Natural killer cell treated with Interleukin-12 subunit alpha and Interleukin-12 subunit beta and Interleukin-15 and Interleukin-18, amount 100 ng/mL, for 72 hours (primary cell): ENCODE measurements around the gene E2F6. TPM values are rescaled to one million over a fixed set of nuclear protein-coding genes. Genes with fewer than 3 reads are reported as not detected.
A peak's percentile ranks its signal among the peaks of the same experiment; 100 is the strongest.

ENCODE experiments used
- ATAC-seq, 2 donors: fragments of 150-1000 bp; cut with Tn5 transposase in 1 of 2; sonication (Bioruptor Pico), chemical (Tn5 transposase) in 1 of 2; 2 replicates each; pipeline ENCODE4 v1.10.0; 2021
- DNase-seq: peaks from one replicate; pipeline ENCODE4 v3.0.0; 2022; ENCODE audit warnings: low spot score
- H3K27ac Mint-ChIP-seq, 2 donors: 1 replicate in 1 of 2; 2 replicates in 1 of 2; pipeline ENCODE4 v1.8.0; 2022; ENCODE audit warnings: mixed read lengths in 2 of 2, mild to moderate bottlenecking in 1 of 2, moderate library complexity in 1 of 2
- H3K27me3 Mint-ChIP-seq, 2 donors: 1 replicate in 1 of 2; 2 replicates in 1 of 2; pipeline ENCODE4 v1.8.0; 2022; ENCODE audit warnings: mixed read lengths in 2 of 2
- H3K36me3 Mint-ChIP-seq: one replicate; pipeline ENCODE4 v1.8.0; 2022; ENCODE audit warnings: mixed read lengths
- H3K4me1 Mint-ChIP-seq, 2 donors: 1 replicate in 1 of 2; 2 replicates in 1 of 2; pipeline ENCODE4 v1.8.0; 2022; ENCODE audit warnings: low read depth in 2 of 2, mixed read lengths in 2 of 2, mild to moderate bottlenecking in 1 of 2
- H3K4me3 Mint-ChIP-seq: one replicate; pipeline ENCODE4 v1.8.0; 2022; ENCODE audit warnings: mixed read lengths
- H3K9me3 Mint-ChIP-seq: 2 replicates; pipeline ENCODE4 v1.8.0; 2022; ENCODE audit warnings: mixed read lengths
- total RNA-seq, 2 donors: library from RNA; stranded (reverse); gene quantifications; one replicate each; pipeline ENCODE4 v1.2.3, GENCODE V29; 2022

E2F6 gene
- total RNA-seq, 2 donors from 2014 or later = 10.8 to 11.6 TPM

DNA sequence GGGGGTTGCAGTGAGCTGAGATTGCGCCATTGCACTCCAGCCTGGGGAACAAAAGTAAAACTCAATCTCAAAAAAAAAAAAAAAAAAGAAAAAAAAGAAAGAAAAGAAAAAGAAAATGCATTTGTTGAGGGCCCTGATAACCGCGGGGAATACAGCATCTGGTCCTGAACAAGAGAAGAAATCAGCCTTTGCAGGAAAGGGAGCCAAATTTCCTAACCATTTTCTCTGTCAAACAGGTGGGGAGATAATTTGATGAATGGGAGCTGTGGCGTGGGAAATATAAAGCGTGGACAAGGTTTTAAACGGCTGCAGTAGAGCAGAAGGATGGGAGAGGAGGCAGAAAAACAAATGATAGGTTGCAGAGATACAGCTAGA lies 864 bp downstream of the E2F6 start:
- H3K4me1 Mint-ChIP-seq = peaks cover 34 to 38% of the 10 kb centered on the region in 2 donors

GRCh38 chr2:11459816-11460215 lies 6.1 kb downstream of the E2F6 start:
- Mint-ChIP-seq H3K27me3 (no peaks in the 10 kb centered on the region), H3K4me1 (peaks cover 30 to 38% of the 10 kb centered on the region in 2 donors), H3K36me3 (no peaks in the 10 kb centered on the region), H3K4me3 (no peak overlapping the region), H3K27ac (no peak overlapping the region), H3K9me3 (no peaks in the 10 kb centered on the region)
- ATAC-seq (no peak), DNase-seq (no peak)

More for the DNA sequence above, 864 bp downstream of the E2F6 start:
- DNase-seq (no peak), ATAC-seq (no peak)
- Mint-ChIP-seq H3K27ac (peak overlapping the region; percentile 84 to 98), H3K9me3 (no peaks in the 10 kb centered on the region), H3K27me3 (no peaks in the 10 kb centered on the region), H3K36me3 (peaks cover 4% of the 10 kb centered on the region), H3K4me3 (peak overlapping the region; percentile 96)

- ATAC-seq (no peak), DNase-seq (no peak)
- Mint-ChIP-seq H3K27me3 (no peaks in the 10 kb centered on the region), H3K27ac (no peak overlapping the region), H3K4me1 (peaks cover 19 to 27% of the 10 kb centered on the region in 2 donors), H3K4me3 (no peak overlapping the region), H3K36me3 (no peaks in the 10 kb centered on the region), H3K9me3 (no peaks in the 10 kb centered on the region)
Measured at GRCh38 chr2:11458753-11459152, 7.2 kb downstream of the E2F6 start.

DNA sequence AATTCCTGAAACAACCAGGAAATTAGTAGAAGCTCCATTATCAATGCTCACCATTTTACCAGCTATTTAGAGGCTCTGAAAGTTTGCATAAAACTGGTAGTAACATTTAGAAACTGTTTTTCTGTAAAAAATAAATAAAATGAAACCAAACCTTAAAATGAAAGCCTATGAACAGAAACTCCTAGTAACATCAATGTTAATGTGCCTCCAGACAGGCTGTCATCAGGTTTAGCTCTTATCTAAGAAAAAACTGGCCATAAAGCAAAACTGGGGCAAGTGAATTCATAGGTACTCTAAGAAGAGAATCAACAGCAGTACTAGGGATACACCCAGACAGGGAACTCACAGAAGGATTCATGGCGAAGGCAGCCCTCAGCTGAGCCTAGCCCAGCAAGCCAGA lies 8.0 kb downstream of the E2F6 start:
- Mint-ChIP-seq H3K4me3 (no peak overlapping the region), H3K36me3 (peaks cover 5% of the 10 kb centered on the region), H3K27ac (no peak overlapping the region), H3K9me3 (no peaks in the 10 kb centered on the region), H3K4me1 (peaks cover 19 to 23% of the 10 kb centered on the region in 2 donors), H3K27me3 (no peaks in the 10 kb centered on the region)
- no peak for ATAC-seq
- DNase-seq = no peak

DNA sequence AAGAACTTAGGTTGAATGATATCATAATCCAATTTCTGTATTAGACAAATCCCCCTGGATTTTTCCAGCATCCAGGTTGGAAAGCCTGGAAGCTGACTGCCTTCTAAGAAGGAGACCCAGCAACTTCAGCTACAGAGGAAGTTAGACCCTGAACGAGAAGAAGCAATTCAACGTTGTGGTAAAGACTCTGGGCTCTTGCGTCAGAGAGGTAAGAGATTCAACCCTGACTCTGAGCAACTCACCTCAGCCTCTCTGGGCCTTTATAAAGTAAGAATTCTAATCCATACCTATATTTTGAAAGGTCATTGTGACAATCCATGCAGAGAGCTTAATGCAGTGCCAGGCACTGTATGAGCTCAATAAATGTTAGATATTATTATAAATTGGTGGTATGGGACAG lies 9.7 kb downstream of the E2F6 start:
- Mint-ChIP-seq H3K27me3 (no peaks in the 10 kb centered on the region), H3K9me3 (no peaks in the 10 kb centered on the region), H3K36me3 (peaks cover 8% of the 10 kb centered on the region), H3K4me1 (peaks cover 19 to 23% of the 10 kb centered on the region in 2 donors), H3K4me3 (no peak overlapping the region), H3K27ac (no peak overlapping the region)
- ATAC-seq (no peak), DNase-seq (no peak)

DNA sequence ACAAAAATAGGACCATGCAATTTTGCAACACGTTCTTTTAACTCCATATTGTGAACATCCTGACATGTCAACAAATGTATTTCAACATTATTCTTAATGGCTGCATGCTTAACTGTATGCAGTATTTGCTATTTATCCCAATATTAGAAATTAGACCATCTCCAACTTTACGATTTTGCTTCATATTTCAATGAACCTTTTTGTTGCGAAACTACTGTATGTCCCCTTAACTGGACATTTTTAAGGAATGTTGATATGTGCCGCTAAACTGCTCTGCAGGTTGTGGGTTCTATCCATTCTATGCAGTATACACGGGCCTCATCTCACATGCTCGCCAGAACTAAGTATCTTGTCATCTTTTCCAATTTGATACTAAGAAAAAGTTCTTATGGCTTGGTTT lies 11.1 kb downstream of the E2F6 start:
- ATAC-seq (no peak), DNase-seq (no peak)
- no peak overlapping the region for H3K27ac Mint-ChIP-seq
- peaks cover 14 to 18% of the 10 kb centered on the region in 2 donors for H3K4me1 Mint-ChIP-seq
- H3K27me3 Mint-ChIP-seq = no peaks in the 10 kb centered on the region
- H3K9me3 Mint-ChIP-seq = no peaks in the 10 kb centered on the region
- no peak overlapping the region for H3K4me3 Mint-ChIP-seq
- peaks cover 10% of the 10 kb centered on the region for H3K36me3 Mint-ChIP-seq

DNA sequence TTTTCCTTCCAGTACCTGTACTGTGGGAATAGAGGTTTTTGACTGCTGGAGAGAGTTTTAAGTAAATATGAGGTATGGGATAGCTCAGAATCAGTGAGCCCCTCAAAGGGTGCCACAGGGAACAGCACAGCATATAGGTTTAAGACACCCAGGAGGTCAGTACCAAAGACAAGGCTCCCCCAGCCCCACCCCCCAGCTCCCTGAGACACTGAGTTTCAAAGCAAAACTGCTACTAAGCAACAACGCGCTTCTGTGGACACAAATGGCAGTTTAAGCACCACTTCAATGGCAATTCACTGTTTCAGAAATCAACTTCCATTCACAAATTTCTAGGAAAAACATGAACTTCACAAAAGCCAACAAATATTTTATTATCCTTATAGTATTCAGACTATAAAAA lies 15.2 kb downstream of the E2F6 start:
- Mint-ChIP-seq H3K4me3 (no peak overlapping the region), H3K4me1 (peaks cover 3% of the 10 kb centered on the region in 2 donors), H3K27ac (no peak overlapping the region), H3K36me3 (peaks cover 14% of the 10 kb centered on the region), H3K9me3 (no peaks in the 10 kb centered on the region), H3K27me3 (no peaks in the 10 kb centered on the region)
- no peak for DNase-seq
- no peak for ATAC-seq

DNA sequence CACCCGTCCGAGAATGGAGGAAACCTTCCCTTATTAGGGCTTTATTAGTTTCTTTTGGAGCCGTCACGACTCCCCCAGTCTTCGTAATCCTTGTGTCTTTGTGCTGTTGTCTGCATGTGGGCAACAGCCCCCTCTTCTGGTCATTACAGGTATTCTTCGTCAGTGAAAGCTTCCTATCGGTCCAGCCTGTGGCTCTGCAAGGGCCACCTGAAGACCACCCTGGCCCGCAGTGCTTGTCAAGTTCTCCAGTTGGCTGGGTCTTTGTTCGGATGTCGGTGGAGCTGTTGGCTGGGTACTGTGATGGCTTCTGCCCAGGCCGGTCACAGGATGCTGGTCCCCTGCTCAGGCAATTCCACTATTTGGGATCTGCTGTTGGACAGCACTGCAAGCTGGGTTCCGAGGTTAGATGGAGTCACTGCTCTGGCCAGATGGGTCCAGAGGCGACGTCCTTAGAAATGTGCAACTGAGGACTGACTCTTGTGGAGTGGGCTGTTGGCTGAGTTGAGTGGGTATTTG lies 19.2 kb downstream of the E2F6 start:
- DNase-seq (no peak), ATAC-seq (no peak)
- H3K9me3 Mint-ChIP-seq = peaks cover 2% of the 10 kb centered on the region
- no peaks in the 10 kb centered on the region for H3K27me3 Mint-ChIP-seq
- no peak overlapping the region for H3K4me3 Mint-ChIP-seq
- no peak overlapping the region for H3K27ac Mint-ChIP-seq
- no peaks in the 10 kb centered on the region for H3K4me1 Mint-ChIP-seq
- peaks cover 28% of the 10 kb centered on the region for H3K36me3 Mint-ChIP-seq

- no peak overlapping the region for H3K4me3 Mint-ChIP-seq
Measured at GRCh38 chr2:11444737-11445136, 21.2 kb downstream of the E2F6 start.

GRCh38 chr2:11438555-11439080 lies 27.3 kb downstream of the E2F6 start:
- H3K4me1 Mint-ChIP-seq = no peaks in the 10 kb centered on the region
- H3K4me3 Mint-ChIP-seq = no peak overlapping the region
- DNase-seq = no peak
- H3K27ac Mint-ChIP-seq = no peak overlapping the region
- H3K36me3 Mint-ChIP-seq = peaks cover 16% of the 10 kb centered on the region
- no peaks in the 10 kb centered on the region for H3K27me3 Mint-ChIP-seq
- H3K9me3 Mint-ChIP-seq = peaks cover 6% of the 10 kb centered on the region
- no peak for ATAC-seq

More at GRCh38 chr2:11444737-11445136, 21.2 kb downstream of the E2F6 start:
- Mint-ChIP-seq H3K9me3 (peaks cover 6% of the 10 kb centered on the region), H3K36me3 (peaks cover 30% of the 10 kb centered on the region), H3K27ac (no peak overlapping the region), H3K4me1 (no peaks in the 10 kb centered on the region), H3K27me3 (no peaks in the 10 kb centered on the region)
- ATAC-seq (no peak), DNase-seq (no peak)

- Mint-ChIP-seq H3K27ac (no peak overlapping the region), H3K4me1 (no peaks in the 10 kb centered on the region), H3K9me3 (peaks cover 6% of the 10 kb centered on the region), H3K36me3 (peaks cover 7% of the 10 kb centered on the region), H3K27me3 (no peaks in the 10 kb centered on the region), H3K4me3 (no peak overlapping the region)
- DNase-seq = no peak
- ATAC-seq = no peak
Measured at GRCh38 chr2:11437602-11438001, 28.4 kb downstream of the E2F6 start.

DNA sequence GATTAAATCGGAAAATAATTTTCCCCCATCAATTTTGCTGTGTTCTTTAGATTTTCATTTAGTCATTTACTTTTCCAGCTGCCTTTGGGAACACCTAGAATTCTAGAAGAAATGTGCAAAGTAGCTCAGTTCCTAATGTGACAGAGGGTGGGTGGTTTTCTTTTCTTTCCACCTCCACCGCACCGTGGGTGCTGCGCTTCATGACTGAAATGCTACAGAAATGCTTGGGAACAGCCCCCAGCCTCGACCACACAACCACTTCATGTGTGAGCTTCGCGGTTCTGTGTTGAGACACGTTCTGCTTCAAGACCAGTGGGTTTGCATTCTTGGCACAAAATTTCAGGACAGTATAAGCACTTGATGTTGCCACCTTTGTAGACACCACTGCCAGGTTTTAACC lies 30.9 kb downstream of the E2F6 start:
- H3K36me3 Mint-ChIP-seq = no peaks in the 10 kb centered on the region
- peaks cover 0 to 4% of the 10 kb centered on the region in 2 donors for H3K4me1 Mint-ChIP-seq
- DNase-seq = no peak
- H3K9me3 Mint-ChIP-seq = no peaks in the 10 kb centered on the region
- no peaks in the 10 kb centered on the region for H3K27me3 Mint-ChIP-seq
- H3K4me3 Mint-ChIP-seq = no peak overlapping the region
- H3K27ac Mint-ChIP-seq = no peak overlapping the region
- no peak for ATAC-seq

DNA sequence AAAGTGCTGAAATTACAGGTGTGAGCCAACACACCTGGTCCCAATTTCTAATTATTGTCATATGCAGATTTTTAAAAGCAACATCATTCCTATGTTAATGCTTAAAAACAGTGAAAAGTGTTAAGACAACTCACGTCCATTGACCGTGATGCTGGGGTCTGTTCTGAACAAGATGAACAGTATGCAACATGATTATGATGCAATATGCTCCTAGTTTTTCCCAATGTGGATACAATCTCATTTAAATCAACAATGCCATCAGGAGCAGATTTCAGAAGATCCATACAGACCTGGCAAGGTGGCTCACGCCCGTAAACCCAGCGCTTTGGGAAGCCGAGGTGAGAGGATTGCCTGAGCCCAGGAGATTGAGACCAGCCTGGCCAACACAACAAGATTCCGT lies 31.5 kb downstream of the E2F6 start:
- Mint-ChIP-seq H3K27me3 (no peaks in the 10 kb centered on the region), H3K9me3 (no peaks in the 10 kb centered on the region), H3K4me1 (peaks cover 0 to 4% of the 10 kb centered on the region in 2 donors), H3K27ac (no peak overlapping the region), H3K4me3 (no peak overlapping the region), H3K36me3 (no peaks in the 10 kb centered on the region)
- no peak for ATAC-seq
- DNase-seq = no peak

- Mint-ChIP-seq H3K4me1 (peaks cover 0 to 4% of the 10 kb centered on the region in 2 donors), H3K9me3 (no peaks in the 10 kb centered on the region), H3K27ac (no peak overlapping the region), H3K27me3 (no peaks in the 10 kb centered on the region), H3K36me3 (no peaks in the 10 kb centered on the region), H3K4me3 (no peak overlapping the region)
- no peak for DNase-seq
- no peak for ATAC-seq
Measured at GRCh38 chr2:11433822-11434221, 32.1 kb downstream of the E2F6 start.

GRCh38 chr2:11430729-11431128 lies 35.2 kb downstream of the E2F6 start:
- H3K9me3 Mint-ChIP-seq = no peaks in the 10 kb centered on the region
- no peaks in the 10 kb centered on the region for H3K36me3 Mint-ChIP-seq
- H3K27ac Mint-ChIP-seq = no peak overlapping the region
- DNase-seq (no peak), ATAC-seq (no peak)
- peaks cover 0 to 4% of the 10 kb centered on the region in 2 donors for H3K4me1 Mint-ChIP-seq
- H3K4me3 Mint-ChIP-seq = no peak overlapping the region
- no peaks in the 10 kb centered on the region for H3K27me3 Mint-ChIP-seq
